ENCODE results near the gene OR2G2. TPM values are rescaled to one million over a fixed set of nuclear protein-coding genes. Genes with fewer than 3 reads are reported as not detected.

OR2G2 gene
- total RNA-seq, 2 donors from 2014 or later, result not detected

- intact Hi-C loops (cut with DNase I), result no loop called here
- Histone ChIP-seq H3K4me1 (no peaks in the 10 kb centered on the region), H3K27me3 (no peaks in the 10 kb centered on the region), H3K4me3 (no peak overlapping the region), H3K36me3 (replicated peaks in 1 of 2; ENCODE audit: insufficient read depth in 1 of 2, low read depth in 2 of 2) (no peaks in the 10 kb centered on the region), H3K27ac (no peak overlapping the region), H3K9me3 (no peaks in the 10 kb centered on the region)
- DNase-seq (no peak), ATAC-seq (no peak)
- TF ChIP-seq CTCF (IDR thresholded peaks at IDR 0.05) (no peak), POLR2A (IDR thresholded peaks at IDR 0.05) (no peak)
- WGBS, 2 donors, result 52 to 53% methylated on average over 4 of the region's 4 CpGs
These were observed 49.9 kb downstream of the OR2G2 start for GRCh38 chr1:247638011-247638410.

- ATAC-seq, result no peak
- DNase-seq, result no peak
- 57 to 76% methylated on average over 6 of the region's 6 CpGs for WGBS, 2 donors
- TF ChIP-seq CTCF (IDR thresholded peaks at IDR 0.05) (no peak), POLR2A (IDR thresholded peaks at IDR 0.05) (no peak)
- H3K36me3 ChIP-seq (replicated peaks in 1 of 2; ENCODE audit: insufficient read depth in 1 of 2, low read depth in 2 of 2), result no peaks in the 10 kb centered on the region
- intact Hi-C loops (cut with DNase I), result no loop called here
- H3K4me1 ChIP-seq, result no peaks in the 10 kb centered on the region
- no peaks in the 10 kb centered on the region for H3K27me3 ChIP-seq
- H3K4me3 ChIP-seq, result no peak overlapping the region
- no peaks in the 10 kb centered on the region for H3K9me3 ChIP-seq
- H3K27ac ChIP-seq, result no peak overlapping the region
These were observed 50.6 kb downstream of the OR2G2 start for GRCh38 chr1:247638781-247639180.

Small RNAs within 50 kb of the gene (small RNA-seq; reads per million reads assigned to genes)
- not detected for gene RF00026

Other genes with a start within 250 kb of the OR2G2 start
- 1 to 10 TPM in 1 of 2 donors, under 1 TPM in 1; 0.26 to 1.6 TPM for gene NLRP3, start 172.2 kb upstream of the OR2G2 start, total RNA-seq
- not detected for gene OR2B11, start 130.3 kb upstream of the OR2G2 start, total RNA-seq
- not detected for gene OR2C3, start 51.9 kb upstream of the OR2G2 start, total RNA-seq
- gene GCSAML, start 39.2 kb upstream of the OR2G2 start, total RNA-seq, result under 1 TPM in 1 of 2 donors, not detected in 1; 0.66 TPM
- gene OR2G3, start 17.2 kb downstream of the OR2G2 start, total RNA-seq, result not detected
- not detected for gene OR13G1, start 91.4 kb downstream of the OR2G2 start, total RNA-seq
- gene OR6F1, start 128.3 kb downstream of the OR2G2 start, total RNA-seq, result not detected
- 1 to 10 TPM in 1 of 2 donors, not detected in 1; 1.3 TPM for gene OR14K1, start 150.3 kb downstream of the OR2G2 start, total RNA-seq
- gene OR14A2, start 159.8 kb downstream of the OR2G2 start, total RNA-seq, result not detected
- not detected for gene OR1C1, start 172.2 kb downstream of the OR2G2 start, total RNA-seq
- not detected for gene OR14A16, start 235.8 kb downstream of the OR2G2 start, total RNA-seq